ENCODE data around the gene DAPK3.
"Not testable (repeated sequence)": the region's sequence is repeated elsewhere in the genome, so short reads cannot be mapped to it uniquely, and the experiment has no call there.

The DAPK3 gene

DNA sequence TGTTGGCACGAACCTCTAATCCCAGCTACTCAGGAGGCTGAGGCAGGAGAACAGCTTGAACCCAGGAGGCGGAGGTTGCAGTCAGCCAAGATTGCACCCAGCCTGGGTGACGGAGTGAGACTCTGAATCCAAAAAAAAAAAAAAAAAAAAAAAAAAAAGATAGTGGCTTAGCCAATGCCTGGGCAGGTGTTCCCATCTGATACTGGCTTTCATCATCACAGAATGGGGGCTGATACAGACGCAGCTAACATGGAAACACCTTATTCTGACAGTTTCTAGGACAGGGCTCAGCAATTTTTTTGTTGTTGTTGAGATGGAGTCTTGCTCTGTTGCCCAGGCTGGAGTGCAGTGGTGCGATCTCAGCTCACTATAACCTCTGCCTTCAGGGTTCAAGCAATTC, 29.9 kb upstream of the DAPK3 start:
- DNase-seq, result not testable (repeated sequence)

DNA sequence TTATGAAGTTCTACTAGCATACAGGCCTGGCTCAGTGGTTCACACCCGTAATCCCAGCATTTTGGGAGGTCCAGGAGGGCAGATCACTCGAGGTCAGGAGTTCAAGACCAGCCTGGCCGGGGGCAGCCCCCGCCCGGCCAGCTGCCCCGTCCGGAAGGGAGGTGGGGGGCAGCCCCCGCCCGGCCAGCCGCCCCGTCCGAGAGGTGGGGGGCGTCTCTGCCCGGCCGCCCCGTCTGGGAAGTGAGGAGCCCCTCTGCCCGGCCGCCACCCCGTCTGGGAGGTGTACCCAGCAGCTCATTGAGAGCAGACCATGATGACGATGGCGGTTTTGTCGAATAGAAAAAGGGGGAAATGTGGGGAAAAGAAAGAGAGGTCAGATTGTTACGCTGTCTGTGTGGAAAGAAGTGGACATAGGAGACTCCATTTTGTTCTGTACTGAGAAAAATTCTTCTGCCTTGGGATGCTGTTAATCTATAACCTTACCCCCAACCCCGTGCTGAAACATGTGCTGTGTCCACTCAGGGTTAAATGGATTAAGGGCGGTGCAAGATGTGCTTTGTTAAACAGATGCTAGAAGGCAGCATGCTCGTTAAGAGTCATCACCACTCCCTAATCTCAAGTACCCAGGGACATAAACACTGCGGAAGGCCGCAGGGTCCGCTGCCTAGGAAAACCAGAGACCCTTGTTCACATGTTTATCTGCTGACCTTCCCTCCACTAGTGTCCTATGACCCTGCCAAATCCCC, 27.9 kb upstream of the DAPK3 start:
- DNase-seq, result peak; percentile 68

DNA sequence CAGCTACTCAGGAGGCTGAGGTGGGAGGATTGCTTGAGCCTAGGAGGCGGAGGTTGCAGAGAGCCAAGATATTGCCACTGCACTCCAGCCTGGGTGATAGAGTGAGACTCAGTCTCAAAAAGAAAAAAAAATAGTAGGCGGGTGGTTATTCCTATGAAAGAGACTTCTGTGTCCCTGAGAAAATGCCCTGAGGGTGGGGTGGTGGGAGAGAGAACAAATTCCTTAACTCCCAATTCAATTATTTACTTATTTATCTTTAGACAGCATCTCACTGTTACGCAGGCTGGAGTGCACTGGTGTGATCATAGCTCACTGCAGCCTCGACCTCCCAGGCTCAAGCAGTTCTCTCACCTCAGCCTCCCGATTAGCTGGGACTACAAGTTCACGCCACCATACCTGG, 24.7 kb upstream of the DAPK3 start:
- DNase-seq, result no peak

DNA sequence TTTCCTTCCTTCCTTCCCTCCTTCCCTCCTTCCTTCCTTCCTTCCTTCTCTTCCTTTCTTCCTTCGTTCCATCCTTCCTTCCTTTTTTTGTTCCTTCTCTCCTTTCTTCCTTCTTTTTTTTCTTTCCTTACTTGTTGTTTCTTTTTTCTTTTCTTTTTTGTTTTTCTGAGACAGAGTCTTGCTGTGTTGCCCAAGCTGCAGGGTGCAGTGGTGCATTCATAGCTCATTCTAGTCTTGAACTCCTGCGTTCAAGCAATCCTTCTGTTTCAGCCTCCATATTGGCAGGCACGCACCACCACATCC, 19.9 kb upstream of the DAPK3 start:
- no peak for DNase-seq

DNA sequence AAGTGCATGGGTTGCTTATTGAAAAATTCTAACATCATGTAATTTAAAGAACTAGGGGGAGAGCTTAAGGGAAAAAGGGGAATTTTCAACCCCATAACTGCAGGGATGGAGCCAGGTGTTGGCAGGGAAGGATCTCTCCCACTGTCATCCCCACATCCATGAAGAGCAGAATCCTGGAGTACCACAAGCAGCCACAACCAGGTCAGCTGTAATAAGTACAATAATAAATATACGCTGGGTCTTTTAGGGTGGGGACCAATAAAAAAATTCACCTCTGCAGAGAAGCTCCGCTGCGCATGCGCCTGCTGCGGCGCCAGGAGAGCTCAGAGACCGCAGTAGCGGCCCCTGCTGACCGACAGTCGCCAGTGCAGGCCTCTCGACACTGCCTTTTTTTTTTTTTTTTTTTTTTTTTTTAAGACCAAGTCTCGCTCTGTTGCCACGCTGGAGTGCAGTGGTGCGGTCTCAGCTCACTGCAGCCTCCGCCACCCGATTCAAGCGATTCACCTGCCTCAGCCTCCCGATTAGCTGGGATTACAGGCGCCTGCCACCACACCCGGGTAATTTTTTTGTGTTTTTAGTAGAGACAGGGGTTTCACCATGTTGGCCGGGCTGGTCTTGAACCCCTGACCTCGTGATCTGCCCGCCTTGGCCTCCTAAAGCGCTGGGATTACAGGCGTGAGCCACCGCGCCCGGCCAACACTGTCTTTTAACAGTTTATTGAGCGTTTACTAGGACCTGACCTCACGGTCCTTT, 16.9 kb upstream of the DAPK3 start:
- peak; percentile 89 for DNase-seq

DNA sequence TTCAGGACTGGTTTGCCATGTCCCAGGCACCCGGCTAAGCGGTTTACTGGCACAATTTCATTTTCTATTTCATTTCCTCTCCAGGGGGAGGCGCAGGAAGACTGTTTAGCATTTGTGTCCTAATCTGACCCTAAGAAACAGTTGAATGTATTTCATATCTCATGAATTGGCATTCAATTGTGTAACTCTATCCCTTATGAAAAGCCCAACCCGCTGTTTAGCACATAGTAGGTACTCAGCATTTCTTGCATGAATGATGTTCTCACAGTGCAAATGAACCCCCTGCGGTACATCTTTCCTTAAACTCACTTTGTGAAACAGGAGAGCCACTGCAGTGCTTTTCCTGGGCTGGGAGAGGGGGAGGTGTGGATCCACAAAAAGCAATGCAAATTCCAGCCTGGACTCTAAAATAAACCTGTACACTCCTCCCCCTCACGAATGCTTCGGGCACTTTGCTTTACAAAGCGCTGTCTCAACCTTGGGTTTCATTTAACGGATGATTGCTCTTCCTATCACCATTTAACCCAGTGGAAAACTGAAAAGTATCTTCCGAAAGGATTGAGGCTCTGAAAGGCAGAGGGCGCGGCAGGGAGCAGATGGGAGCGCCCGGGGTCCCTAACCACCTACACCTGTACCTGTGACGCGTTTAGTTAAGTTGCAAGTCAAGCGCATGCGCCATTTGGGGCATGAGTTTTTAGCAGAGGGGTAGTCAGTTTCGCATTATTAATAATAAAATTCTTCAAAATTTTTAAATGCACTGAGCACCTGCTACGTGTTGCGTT, 15.6 kb upstream of the DAPK3 start:
- peak; percentile 78 for DNase-seq

DNA sequence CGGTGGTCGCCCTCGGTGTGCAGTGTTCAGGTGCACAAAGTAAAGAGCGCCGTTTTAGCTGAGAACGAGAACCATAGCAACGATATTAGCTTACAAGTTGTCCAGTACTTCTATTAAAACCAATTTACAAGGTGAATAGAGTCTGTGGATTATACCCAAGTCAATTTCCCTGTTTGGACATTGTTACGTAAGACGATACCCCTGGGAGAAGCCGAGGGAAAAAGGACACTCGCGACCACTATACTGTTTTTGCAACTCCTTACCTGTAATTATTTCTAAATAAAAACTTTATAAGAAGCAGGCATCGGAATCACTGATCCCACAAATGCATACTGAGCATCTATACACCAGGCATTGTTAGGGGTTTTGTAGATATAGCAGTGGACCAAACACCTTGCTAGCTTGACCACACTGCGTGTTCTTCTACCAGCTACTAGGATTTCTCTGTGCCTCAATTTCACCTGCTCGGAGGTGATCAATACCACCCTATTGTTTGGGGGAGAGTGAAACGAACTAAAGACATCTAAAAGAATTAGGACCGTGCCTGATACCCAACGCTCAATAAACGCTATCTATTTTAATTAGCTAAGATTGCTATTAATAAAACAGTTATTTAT, 14.9 kb upstream of the DAPK3 start:
- no peak for DNase-seq

DNA sequence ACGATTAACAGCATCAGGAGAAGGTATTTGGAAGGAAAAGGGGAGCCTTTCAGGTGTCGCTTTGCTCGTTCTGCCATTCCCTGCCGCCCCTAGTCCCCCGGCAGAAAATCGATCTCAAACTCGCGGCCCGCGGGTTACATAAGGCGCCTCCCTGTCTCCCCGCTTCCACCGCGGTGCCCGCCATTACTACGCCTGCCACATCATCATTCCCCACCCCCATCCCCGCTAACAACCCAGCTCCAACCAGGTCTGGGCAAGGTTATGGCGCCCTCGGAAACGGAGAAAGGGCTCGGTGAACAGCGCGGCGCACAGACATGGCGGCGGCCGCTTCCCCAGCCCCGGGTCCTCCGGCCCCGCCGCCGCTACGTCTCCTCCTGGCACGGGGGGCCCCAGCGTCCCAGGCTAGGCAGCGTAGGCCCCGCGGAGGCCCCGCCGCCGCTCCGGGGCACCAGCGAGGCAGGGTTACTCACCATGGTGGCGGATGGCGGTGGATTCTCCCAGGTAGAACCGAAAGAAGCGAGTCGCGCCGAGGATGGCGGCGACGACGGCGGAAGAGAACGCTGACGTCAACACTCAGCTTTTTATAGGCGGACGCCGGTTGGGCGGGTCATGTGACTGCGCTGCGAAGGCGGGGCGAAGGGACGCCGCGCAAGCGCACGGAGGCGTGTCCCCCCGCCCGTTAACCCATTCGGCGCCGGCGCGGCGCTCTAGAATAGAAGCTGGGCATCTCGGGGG, 14.2 kb upstream of the DAPK3 start, which contains the start of gene EEF2:
Gene EEF2, minus strand, starts transcription at position 556 of the 735 bp plus-strand sequence. Its CDS starts 83 bp downstream, at position 473.
- DNase-seq, result peak; percentile 91

DNA sequence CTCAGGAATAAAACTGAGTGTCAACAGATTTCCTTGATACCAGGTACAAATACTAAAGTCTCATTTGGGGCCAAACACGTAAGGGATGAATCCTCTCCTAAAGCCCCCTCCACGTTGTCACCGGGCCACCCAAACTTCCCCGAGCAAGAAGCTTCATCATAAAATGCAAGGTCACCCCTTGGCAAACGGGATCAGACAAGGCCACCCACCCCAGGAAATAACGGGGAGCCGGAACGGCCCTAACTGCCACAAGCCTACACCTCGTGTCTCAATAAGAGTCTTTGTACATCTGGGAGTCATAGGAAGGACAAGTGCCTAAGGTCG, 13.6 kb upstream of the DAPK3 start:
- no peak for DNase-seq

DNA sequence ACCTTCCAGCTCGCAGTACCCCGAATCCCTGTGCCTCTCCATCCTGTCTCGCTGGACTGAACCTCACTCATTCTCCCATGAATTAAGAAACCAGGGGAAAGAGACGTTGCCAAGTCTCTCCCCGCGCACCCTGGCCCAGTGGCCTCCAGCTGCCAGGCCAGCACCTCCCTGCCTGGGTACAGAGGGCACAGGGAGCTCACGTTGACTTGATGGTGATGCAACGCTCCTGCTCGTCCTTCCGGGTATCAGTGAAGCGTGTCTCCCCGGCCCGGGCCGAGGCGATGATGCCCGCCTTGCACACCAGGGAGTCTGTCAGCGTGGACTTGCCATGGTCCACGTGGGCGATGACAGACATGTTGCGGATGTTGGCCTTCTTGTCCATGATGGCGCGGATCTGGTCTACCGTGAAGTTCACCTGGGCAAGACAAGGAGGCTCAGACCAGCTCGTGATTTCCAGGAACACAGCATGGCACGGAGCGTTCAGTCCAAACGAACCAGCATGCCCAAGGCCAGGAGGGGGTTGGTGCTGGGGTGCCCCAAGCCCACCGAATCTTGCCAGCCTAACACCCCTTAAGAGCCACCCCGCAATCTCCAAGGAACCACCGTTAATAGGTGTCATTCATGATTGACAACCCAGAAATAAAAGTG, 13.2 kb upstream of the DAPK3 start:
- no peak for DNase-seq

DNA sequence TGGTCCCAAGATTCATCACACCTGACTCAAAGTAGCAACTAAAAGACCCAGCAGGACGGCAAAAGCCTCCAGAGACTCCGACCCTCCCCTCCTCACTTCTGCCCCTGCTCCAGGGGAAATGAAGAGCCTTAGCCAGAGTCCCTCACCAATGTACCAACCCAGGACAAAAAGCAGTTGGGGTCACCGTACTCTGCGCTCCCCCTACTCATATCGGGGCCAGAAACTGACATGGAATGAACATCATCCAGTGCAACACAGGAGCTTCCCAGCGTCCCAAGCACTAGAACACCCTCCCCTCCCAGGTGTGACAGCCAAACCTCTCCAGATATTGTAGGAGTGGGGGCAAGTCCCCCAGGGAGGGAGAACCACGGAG, 12.6 kb upstream of the DAPK3 start:
- no peak for DNase-seq

DNA sequence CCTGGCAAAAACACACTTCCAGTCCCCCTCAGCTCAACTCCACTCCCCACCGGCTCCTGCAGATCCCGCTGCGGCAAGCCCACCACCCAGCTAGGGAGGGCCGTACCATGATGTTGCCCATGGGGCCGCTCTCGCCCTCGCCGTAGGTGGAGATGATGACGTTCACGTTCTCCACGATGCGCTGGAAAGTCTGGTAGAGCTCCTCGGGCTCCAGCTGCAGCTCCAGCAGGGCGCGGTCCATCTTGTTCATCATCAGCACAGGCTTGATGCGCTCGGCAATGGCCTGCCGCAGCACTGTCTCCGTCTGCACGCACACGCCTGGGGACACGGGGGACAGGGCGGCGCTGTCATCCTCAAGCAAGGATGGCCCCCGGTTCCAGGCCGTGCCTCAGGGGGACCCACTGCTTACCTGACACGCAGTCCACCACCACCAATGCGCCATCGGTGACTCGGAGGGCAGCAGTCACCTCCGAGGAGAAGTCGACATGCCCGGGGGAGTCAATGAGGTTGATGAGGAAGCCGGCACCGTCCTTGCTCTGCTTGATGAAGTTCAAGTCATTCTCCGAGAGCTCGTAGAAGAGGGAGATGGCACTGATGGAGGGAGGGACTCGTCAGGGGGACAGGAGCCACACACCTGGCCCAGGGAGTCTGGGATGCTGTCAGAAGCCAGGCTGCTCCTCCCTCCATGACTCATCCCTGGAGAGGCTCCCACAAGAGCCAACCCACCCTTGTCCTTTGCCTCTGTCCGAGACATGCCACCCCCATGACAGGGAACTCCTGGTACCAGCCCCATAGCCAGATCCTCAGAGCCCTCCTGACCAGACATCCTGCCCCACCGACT, 12.0 kb upstream of the DAPK3 start:
- DNase-seq, result no peak

DNA sequence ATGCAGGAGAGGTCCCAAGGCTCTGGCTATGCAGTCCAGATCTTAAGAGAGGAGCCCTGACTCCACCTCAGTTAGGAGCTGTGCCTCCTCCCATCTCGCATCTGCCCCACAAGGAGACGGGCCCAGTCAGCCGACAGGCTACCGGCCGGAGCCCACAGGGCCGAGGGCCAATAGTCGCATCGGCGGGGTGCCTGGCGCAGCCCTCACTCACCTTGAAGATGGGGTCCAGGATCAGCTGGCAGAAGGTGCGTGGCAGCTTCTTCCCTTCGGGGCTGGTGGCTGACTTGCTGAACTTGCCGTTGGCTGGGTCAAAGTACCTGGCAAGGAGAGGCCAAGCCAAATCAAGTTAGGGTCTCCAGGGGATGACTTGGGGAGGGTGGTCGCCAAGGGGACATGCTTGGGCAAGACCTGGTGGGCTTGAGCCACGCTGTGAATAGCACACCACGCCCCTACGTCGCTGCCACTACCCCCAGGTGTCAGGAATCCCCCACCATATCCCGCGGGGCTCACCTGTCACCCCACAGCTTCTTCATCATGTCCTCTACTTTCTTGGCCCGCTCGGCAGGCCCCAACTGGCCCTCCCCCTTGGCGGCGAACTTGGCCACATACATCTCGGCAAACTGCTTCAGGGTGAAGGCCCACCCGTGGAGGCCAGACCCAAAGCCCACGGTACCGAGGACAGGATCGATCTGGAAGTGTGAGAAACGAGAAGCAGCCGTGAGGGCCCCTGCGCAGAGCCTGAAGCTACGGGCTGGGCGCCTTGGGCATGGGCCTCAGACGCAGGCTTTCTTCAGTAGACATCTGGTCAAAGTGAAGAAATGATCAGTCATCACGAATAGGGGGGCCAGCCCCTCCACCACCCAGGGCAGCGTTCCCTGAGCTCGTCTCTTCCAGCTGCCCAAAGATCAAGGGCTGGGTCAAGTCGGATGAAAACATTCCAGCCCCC, 11.1 kb upstream of the DAPK3 start:
- no peak for DNase-seq

DNA sequence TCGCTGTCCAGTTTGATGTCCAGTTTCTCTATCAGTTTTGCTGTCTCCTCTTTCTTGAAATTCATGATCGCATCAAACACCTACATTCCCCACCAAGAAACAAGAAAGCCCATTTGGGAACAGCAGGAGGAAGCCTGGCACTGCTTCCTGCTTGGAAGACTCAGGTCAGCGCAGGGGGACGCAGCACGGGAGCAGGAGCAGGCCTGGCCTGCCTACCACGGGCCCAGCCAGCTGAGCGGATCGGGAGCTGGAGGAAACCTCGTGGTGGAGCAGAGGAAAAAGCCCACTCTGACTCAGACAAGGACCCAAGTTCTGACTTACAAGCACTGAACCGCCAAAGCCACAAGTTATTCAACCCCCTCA, 10.5 kb upstream of the DAPK3 start:
- no peak for DNase-seq

DNA sequence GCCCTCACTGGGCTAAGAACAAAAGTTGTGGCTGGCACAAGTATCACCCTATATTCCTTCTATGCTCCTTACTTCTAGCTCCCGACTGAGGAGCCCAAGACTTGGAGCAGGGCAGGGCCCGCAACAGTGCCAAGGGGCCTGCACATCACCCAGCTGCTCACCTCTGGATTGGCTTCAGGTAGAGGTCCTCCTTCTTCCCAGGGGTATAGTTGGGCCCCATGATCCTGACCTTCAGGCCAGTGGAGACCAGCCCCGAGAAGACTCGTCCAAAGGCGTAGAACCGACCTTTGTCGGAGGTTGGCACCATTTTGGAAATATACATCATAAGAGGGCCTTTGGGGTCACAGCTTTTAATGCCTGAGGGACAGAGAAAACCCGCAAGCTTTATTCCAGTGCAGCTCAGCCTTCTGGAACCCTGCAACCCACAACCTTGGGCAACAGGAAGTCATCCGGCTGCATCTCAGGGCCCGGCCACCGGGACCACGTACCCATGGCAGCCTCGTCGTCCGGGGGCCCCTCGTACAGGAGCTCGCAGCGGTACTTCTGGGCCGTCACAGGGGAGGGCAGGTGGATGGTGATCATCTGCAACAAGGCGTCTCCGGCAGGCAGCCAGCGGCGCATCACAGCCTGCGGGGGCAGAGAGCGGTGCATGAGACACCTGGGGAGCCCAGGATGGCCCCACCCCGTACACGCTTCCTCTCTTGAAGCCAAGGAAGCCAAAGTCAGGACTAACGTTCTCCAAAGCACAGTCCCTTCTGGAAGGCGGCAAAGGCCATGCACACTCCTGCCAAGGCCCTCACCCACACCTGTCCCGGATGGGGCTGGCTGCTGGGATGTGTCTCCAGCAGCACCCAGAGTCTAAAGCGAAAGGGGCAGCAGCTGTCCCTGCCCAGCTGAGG, 9.7 kb upstream of the DAPK3 start:
- no peak for DNase-seq

DNA sequence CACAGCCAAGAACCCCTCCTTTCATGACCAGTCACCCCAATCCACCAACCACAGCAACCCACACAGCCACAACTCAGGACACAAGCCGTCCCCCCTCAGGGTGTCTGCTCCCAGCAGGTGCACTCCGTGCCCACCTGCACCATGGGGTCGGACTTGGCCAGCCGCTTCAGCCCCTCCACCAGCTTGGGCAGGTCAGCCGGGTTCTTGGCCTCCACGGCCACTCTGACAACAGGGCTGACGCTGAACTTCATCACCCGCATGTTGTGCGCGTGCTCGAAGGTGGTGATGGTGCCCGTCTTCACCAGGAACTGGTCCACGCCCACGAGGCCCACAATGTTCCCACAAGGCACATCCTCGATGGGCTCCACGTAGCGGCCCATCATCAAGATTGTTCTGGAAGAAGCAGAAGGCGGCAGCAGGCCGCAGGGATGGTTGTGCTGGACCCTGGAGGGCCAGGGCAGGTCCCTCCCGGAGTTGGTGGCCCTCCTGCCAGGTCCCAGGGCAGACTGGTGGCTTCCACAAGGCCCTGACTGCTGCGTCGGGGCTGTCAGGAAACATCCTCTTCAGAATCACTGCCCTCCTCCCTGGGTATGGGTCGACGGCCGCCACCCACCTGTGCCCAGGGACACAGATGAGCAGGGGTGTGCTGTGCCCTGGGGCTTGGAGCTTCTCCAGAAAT, 8.9 kb upstream of the DAPK3 start:
- DNase-seq, result no peak

DNA sequence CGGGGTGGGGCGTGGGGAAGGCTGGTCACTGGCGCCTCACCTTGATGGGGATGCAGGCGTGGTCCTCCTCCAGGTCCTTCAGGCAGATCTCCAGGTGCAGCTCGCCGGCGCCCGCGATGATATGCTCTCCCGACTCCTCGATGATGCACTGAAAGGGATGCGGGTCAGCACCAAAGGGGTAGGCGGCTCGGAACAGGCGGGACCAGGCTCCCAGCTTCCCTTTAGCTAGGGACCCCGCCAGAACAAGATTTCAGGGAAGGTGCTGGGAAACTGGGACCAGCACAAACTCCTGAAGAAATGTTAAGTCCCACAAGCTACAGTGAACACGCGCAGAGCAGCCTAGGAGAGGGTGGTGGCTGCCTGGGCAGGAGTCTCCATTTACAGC, 8.4 kb upstream of the DAPK3 start:
- no peak for DNase-seq

DNA sequence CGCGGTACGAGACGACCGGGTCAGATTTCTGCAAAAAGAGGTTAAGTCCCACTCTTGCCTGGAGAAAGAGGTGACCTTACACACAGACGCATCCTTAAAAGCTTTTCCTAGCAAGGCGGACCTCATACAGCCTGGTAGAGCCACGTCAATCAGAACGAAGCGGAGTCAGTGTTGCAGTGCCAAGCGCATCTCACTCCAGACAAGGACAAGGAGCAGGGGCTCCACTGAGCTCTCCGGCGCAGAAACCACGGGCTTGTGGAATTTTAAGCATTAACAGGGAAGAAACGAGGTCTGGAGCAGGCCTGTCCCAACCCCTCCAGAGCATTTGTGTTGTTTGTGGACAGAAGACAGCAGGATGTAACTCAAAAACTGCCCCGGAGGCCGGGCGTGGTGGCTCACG, 7.2 kb upstream of the DAPK3 start:
- DNase-seq, result no peak
